Liver (tissue), 9 donors: ENCODE data around the gene CAST. TPM values are rescaled to one million over a fixed set of nuclear protein-coding genes. Genes with fewer than 3 reads are reported as not detected.

ENCODE experiments used
- DNase-seq: peaks from one replicate; pipeline ENCODE4 v3.0.0-alpha.2; 2017; ENCODE audit warnings: low spot score
- H3K27ac ChIP-seq, 2 donors: one replicate each; pipeline ENCODE4 v1.7.0; 2013; ENCODE audit warnings: inconsistent platforms in 2 of 2, low read length in 2 of 2, control low read depth in 1 of 2, low read depth in 1 of 2, mild to moderate bottlenecking in 1 of 2
- H3K27me3 ChIP-seq, 4 donors: one replicate each; pipeline versions ENCODE4 v1.6.1 to v1.7.0; 2013; ENCODE audit warnings: low read length in 3 of 4, inconsistent platforms in 1 of 4, mild to moderate bottlenecking in 1 of 4, moderate library complexity in 1 of 4; ENCODE audit not compliant: control insufficient read depth in 4 of 4, insufficient read depth in 4 of 4
- H3K36me3 ChIP-seq, 4 donors: one replicate each; pipeline versions ENCODE4 v1.6.1 to v1.7.0; 2013; ENCODE audit warnings: low read length in 3 of 4, mild to moderate bottlenecking in 3 of 4, low read depth in 1 of 4, moderate library complexity in 1 of 4; ENCODE audit not compliant: control insufficient read depth in 4 of 4, insufficient read depth in 3 of 4
- H3K4me1 ChIP-seq, 4 donors: one replicate each; pipeline versions ENCODE4 v1.6.1 to v1.7.0; 2013; ENCODE audit warnings: low read length in 3 of 4, mild to moderate bottlenecking in 3 of 4, moderate library complexity in 1 of 4; ENCODE audit not compliant: control insufficient read depth in 4 of 4, insufficient read depth in 4 of 4
- H3K4me3 ChIP-seq, 3 donors: one replicate each; pipeline versions ENCODE4 v1.6.1 to v1.7.0; 2013; ENCODE audit warnings: low read length in 3 of 3, control low read depth in 1 of 3, low read depth in 1 of 3, mild to moderate bottlenecking in 1 of 3
- H3K9ac ChIP-seq, 2 donors: one replicate each; pipeline ENCODE4 v1.7.0; 2013; ENCODE audit warnings: low read length in 2 of 2, mild to moderate bottlenecking in 2 of 2, moderate library complexity in 2 of 2, control low read depth in 1 of 2, low read depth in 1 of 2
- H3K9me3 ChIP-seq, 4 donors: one replicate each; pipeline versions ENCODE4 v1.6.1 to v1.7.0; 2013; ENCODE audit warnings: low read length in 3 of 4; ENCODE audit not compliant: control insufficient read depth in 4 of 4
- EGR1 ChIP-seq, 2 donors: IDR thresholded peaks; 2 replicates each; pipeline ENCODE4 v1.6.1; 2016 to 2018; ENCODE audit warnings: antibody characterized with exemption in 2 of 2, low read depth in 2 of 2
- FOXA1 ChIP-seq: IDR thresholded peaks from 2 replicates; pipeline ENCODE4 v1.6.1; 2016; ENCODE audit warnings: antibody characterized with exemption
- FOXA2 ChIP-seq: IDR thresholded peaks from 2 replicates; pipeline ENCODE4 v1.6.1; 2016; ENCODE audit warnings: antibody characterized with exemption
- GABPA ChIP-seq, 2 donors: IDR thresholded peaks in 1 of 2; conservative IDR thresholded peaks in 1 of 2; 2 replicates each; pipeline ENCODE4 v1.6.1; 2016; ENCODE audit warnings: antibody characterized with exemption in 2 of 2, mild to moderate bottlenecking in 1 of 2, moderate library complexity in 1 of 2
- HNF4A ChIP-seq, 2 donors: conservative IDR thresholded peaks; 2 replicates each; pipeline ENCODE4 v1.6.1; 2016; ENCODE audit warnings: antibody characterized with exemption in 2 of 2, mild to moderate bottlenecking in 2 of 2
- HNF4G ChIP-seq: IDR thresholded peaks from 2 replicates; pipeline ENCODE4 v1.6.1; 2016; ENCODE audit warnings: antibody characterized with exemption
- JUND ChIP-seq, 2 donors: IDR thresholded peaks; 2 replicates each; pipeline ENCODE4 v1.6.1; 2016; ENCODE audit warnings: antibody characterized with exemption in 2 of 2
- NR2F2 ChIP-seq: IDR thresholded peaks from 2 replicates; pipeline ENCODE4 v1.6.1; 2016; ENCODE audit warnings: antibody characterized with exemption
- RAD21 ChIP-seq, 2 donors: IDR thresholded peaks; 2 replicates each; pipeline ENCODE4 v1.6.1; 2016; ENCODE audit warnings: antibody characterized with exemption in 2 of 2, mild to moderate bottlenecking in 2 of 2
- SP1 ChIP-seq: IDR thresholded peaks from 2 replicates; pipeline ENCODE4 v1.6.1; 2018; ENCODE audit warnings: antibody characterized with exemption, mild to moderate bottlenecking
- TAF1 ChIP-seq: conservative IDR thresholded peaks from 2 replicates; pipeline ENCODE4 v1.6.1; 2016; ENCODE audit warnings: antibody characterized with exemption, mild to moderate bottlenecking
- YY1 ChIP-seq: IDR thresholded peaks from 2 replicates; pipeline ENCODE4 v1.6.1; 2016; ENCODE audit warnings: antibody characterized with exemption, mild to moderate bottlenecking
- WGBS: extraction: QIAGEN DNeasy Blood & Tissue Kit; methylation state at CpG from one replicate; pipeline ENCODE4 v1.1.7; 2013; 5-methylcytosine and 5-hydroxymethylcytosine counted together
- polyA plus RNA-seq, 2 donors: library from polyadenylated mRNA; stranded (reverse) in 1 of 2; unstranded in 1 of 2; fragments of 200-250 nt in 1 of 2; fragments of >200 nt in 1 of 2; fragmentation: Nextera tagmentation in 1 of 2; extraction: Ambion mirVana in 1 of 2; gene quantifications; one replicate each; pipeline versions ENCODE4 v1.2.1 to v1.2.3, GENCODE V29; 2013 to 2015
- total RNA-seq, 2 donors: library from RNA; depleted of rRNA; stranded (reverse); fragments of >200 nt; gene quantifications; one replicate each; pipeline ENCODE4 v1.2.3, GENCODE V29; 2014
- TF ChIP-seq, protein P1 (sequence below): fragments of 150-350 bp; IDR thresholded peaks from 2 replicates; pipeline ENCODE4 v1.5.1; 2017; ENCODE audit warnings: improper control_type of control experiment, low read depth, low read length; ENCODE audit not compliant: missing input control
- TF ChIP-seq, protein P2 (sequence below): IDR thresholded peaks from 2 replicates; pipeline ENCODE4 v1.6.1; 2016; ENCODE audit warnings: antibody characterized with exemption
- TF ChIP-seq, protein P3 (sequence below): IDR thresholded peaks from 2 replicates; pipeline ENCODE4 v1.6.1; 2016; ENCODE audit warnings: antibody characterized with exemption
- TF ChIP-seq, protein P4 (sequence below): IDR thresholded peaks from 2 replicates; pipeline ENCODE4 v1.6.1; 2016; ENCODE audit warnings: antibody characterized with exemption
- TF ChIP-seq, protein P5 (sequence below): IDR thresholded peaks from 2 replicates; pipeline ENCODE4 v1.6.1; 2016; ENCODE audit warnings: antibody characterized with exemption, mild to moderate bottlenecking
- donor health status: healthy.
- donor health status: healthy.
- donor health status: healthy.
- donor health status: healthy.
- donor health status: healthy.

Gene CAST
- total and polyA plus RNA-seq, 4 donors = 43.3 to 126 (median 81.0) TPM

DNA sequence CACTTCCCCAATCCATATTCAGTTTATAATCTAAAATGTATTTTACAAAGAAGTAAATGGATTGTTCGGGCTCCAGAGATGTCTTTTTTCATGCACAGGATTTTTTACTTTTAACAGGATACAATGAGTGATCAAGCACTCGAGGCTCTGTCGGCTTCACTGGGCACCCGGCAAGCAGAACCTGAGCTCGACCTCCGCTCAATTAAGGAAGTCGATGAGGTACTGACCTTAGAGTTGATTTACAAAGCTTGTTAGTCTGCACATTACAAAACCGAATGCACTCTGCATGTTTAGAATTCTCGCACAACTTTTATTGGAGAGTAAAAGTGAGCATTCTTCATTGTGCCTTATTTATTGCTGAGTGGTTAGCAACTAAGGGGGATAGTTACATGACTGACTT, 80.4 kb downstream of the CAST start:
- Histone ChIP-seq H3K9ac (no peak overlapping the region), H3K4me3 (no peak overlapping the region), H3K4me1 (no peaks in the 10 kb centered on the region), H3K27ac (no peak overlapping the region), H3K9me3 (no peaks in the 10 kb centered on the region), H3K27me3 (no peaks in the 10 kb centered on the region), H3K36me3 (peaks cover 16 to 95% (median 79%) of the 10 kb centered on the region in 4 donors)
- TF ChIP-seq SP1 (no peak), FOXA1 (no peak), FOXA2 (no peak), YY1 (no peak), NR2F2 (no peak), HNF4A (conservative IDR thresholded peaks at IDR 0.05) (no peak), JUND (IDR thresholded peaks at IDR 0.05) (no peak), EGR1 (IDR thresholded peaks at IDR 0.05; ENCODE audit: low read depth in 2 of 2) (no peak), HNF4G (no peak), RAD21 (IDR thresholded peaks at IDR 0.05) (no peak), GABPA (IDR thresholded peaks at IDR 0.05 in 1 of 2, conservative IDR thresholded peaks at IDR 0.05 in 1 of 2) (no peak), TAF1 (no peak)
- TF ChIP-seq, protein P1, sequence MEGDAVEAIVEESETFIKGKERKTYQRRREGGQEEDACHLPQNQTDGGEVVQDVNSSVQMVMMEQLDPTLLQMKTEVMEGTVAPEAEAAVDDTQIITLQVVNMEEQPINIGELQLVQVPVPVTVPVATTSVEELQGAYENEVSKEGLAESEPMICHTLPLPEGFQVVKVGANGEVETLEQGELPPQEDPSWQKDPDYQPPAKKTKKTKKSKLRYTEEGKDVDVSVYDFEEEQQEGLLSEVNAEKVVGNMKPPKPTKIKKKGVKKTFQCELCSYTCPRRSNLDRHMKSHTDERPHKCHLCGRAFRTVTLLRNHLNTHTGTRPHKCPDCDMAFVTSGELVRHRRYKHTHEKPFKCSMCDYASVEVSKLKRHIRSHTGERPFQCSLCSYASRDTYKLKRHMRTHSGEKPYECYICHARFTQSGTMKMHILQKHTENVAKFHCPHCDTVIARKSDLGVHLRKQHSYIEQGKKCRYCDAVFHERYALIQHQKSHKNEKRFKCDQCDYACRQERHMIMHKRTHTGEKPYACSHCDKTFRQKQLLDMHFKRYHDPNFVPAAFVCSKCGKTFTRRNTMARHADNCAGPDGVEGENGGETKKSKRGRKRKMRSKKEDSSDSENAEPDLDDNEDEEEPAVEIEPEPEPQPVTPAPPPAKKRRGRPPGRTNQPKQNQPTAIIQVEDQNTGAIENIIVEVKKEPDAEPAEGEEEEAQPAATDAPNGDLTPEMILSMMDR = no peak
- TF ChIP-seq, protein P2, sequence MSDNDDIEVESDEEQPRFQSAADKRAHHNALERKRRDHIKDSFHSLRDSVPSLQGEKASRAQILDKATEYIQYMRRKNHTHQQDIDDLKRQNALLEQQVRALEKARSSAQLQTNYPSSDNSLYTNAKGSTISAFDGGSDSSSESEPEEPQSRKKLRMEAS = no peak
- TF ChIP-seq, protein P3, sequence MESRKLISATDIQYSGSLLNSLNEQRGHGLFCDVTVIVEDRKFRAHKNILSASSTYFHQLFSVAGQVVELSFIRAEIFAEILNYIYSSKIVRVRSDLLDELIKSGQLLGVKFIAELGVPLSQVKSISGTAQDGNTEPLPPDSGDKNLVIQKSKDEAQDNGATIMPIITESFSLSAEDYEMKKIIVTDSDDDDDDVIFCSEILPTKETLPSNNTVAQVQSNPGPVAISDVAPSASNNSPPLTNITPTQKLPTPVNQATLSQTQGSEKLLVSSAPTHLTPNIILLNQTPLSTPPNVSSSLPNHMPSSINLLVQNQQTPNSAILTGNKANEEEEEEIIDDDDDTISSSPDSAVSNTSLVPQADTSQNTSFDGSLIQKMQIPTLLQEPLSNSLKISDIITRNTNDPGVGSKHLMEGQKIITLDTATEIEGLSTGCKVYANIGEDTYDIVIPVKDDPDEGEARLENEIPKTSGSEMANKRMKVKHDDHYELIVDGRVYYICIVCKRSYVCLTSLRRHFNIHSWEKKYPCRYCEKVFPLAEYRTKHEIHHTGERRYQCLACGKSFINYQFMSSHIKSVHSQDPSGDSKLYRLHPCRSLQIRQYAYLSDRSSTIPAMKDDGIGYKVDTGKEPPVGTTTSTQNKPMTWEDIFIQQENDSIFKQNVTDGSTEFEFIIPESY = no peak
- TF ChIP-seq, protein P4, sequence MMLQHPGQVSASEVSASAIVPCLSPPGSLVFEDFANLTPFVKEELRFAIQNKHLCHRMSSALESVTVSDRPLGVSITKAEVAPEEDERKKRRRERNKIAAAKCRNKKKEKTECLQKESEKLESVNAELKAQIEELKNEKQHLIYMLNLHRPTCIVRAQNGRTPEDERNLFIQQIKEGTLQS = no peak
- 83% methylated on average over 9 of the region's 9 CpGs for WGBS
- DNase-seq = no peak

DNA sequence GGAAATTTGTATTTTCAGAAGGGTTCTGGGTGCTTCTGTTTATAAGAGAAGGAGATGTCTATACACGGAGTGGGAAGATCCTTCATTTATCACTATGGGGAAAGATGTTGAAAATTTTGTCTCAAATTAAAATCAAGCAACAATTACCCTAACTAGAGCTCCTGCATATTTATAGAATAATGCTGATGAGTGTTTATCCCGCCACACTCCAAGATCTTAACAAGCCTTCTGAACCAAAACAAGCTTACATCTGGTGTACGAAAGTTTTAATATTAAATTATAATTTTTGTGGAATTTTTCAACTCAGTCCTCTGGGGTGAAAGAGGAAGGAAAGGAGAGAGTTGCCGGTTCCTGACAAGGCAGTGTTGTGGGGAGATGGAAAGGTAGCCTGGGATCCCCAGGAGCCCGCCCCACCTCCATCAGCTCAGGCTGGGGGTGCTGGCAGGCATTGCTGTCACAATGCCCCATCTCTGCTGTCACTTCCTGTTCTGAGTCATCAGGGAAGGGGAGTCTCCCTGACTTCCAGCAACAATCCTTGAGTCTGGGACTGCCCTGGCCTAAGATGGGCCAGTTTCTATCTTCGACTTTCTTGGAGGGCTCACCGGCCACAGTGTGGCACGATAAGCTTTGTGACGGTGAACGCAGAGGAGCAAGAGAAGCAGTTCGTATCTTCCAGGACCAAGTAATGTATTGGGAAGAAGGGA, 81.0 kb downstream of the CAST start:
- Histone ChIP-seq H3K27ac (peak overlapping the region in 1 of 2 donors; percentile 41), H3K9ac (no peak overlapping the region), H3K4me3 (no peak overlapping the region), H3K27me3 (no peaks in the 10 kb centered on the region), H3K4me1 (no peaks in the 10 kb centered on the region), H3K36me3 (peaks cover 14 to 96% (median 84%) of the 10 kb centered on the region in 4 donors), H3K9me3 (no peaks in the 10 kb centered on the region)
- DNase-seq = peak; percentile 46
- TF ChIP-seq HNF4G (no peak), RAD21 (IDR thresholded peaks at IDR 0.05) (no peak), YY1 (no peak)
- TF ChIP-seq, protein P4 = no peak
- TF ChIP-seq, protein P5, sequence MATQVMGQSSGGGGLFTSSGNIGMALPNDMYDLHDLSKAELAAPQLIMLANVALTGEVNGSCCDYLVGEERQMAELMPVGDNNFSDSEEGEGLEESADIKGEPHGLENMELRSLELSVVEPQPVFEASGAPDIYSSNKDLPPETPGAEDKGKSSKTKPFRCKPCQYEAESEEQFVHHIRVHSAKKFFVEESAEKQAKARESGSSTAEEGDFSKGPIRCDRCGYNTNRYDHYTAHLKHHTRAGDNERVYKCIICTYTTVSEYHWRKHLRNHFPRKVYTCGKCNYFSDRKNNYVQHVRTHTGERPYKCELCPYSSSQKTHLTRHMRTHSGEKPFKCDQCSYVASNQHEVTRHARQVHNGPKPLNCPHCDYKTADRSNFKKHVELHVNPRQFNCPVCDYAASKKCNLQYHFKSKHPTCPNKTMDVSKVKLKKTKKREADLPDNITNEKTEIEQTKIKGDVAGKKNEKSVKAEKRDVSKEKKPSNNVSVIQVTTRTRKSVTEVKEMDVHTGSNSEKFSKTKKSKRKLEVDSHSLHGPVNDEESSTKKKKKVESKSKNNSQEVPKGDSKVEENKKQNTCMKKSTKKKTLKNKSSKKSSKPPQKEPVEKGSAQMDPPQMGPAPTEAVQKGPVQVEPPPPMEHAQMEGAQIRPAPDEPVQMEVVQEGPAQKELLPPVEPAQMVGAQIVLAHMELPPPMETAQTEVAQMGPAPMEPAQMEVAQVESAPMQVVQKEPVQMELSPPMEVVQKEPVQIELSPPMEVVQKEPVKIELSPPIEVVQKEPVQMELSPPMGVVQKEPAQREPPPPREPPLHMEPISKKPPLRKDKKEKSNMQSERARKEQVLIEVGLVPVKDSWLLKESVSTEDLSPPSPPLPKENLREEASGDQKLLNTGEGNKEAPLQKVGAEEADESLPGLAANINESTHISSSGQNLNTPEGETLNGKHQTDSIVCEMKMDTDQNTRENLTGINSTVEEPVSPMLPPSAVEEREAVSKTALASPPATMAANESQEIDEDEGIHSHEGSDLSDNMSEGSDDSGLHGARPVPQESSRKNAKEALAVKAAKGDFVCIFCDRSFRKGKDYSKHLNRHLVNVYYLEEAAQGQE = no peak
- 85% methylated on average over 11 of the region's 11 CpGs for WGBS
